Stimulated activated CD8-positive, alpha-beta memory T cell treated with anti-CD3 and anti-CD28 coated beads, Interleukin-4, amount 100 ng/mL, for 4 hours (primary cell): Measurements from ENCODE around the gene TOM1L2.
"Not testable (repeated sequence)": the region's sequence is repeated elsewhere in the genome, so short reads cannot be mapped to it uniquely, and the experiment has no call there.

ENCODE experiments used
- DNase-seq, 2 donors: peaks; one replicate each; pipeline ENCODE4 v3.0.0-alpha.2; 2020; ENCODE audit warnings: low read depth in 2 of 2, low spot score in 1 of 2

Gene TOM1L2

GRCh38 chr17:17995887-17996286, 23.7 kb upstream of the TOM1L2 start:
- not testable (repeated sequence) for DNase-seq

GRCh38 chr17:17994271-17995069, 22.3 kb upstream of the TOM1L2 start:
- no peak for DNase-seq

GRCh38 chr17:17993852-17994251, 21.7 kb upstream of the TOM1L2 start:
- DNase-seq: no peak

DNA sequence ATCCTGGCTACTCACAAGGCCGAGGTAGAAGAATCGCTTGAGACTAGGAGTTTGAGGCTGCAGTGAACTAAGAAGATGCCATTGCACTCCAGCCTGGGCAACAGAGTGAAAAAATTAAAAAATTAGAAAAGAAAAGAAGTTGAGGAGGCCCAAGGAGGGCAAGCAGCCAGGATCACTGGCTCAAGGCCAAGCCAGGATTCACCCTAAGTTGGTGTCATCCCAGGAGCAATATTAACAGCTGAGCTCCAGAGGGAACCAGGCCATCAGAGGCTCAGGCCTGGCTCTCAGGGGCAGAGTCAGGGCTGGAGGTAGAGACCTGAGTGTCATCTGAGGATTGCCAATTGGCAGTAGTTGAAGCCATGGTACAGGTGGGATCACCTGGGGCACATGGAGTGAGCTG, 21.2 kb upstream of the TOM1L2 start:
- no peak for DNase-seq

DNA sequence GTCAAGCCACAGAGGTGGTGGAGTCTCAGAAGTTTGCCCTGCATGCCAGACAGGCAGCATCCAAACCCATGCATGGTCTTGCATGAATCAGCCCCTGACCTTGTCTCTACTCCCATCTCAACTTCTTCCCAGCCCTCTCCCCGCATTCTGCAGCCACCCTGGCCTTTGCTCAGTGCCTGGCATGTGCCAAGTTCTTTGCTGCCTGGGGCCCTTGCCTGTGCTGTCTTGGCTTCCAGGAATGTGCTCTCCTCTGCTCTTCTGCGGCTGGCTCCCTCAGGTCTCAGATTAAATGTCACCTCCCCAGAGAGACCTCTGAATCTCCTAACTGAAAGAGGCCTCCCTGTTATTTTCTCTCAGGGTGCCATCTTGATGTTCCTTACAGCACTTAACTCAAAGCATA, 18.1 kb upstream of the TOM1L2 start:
- no peak for DNase-seq

- DNase-seq: no peak
These were observed 17.4 kb upstream of the TOM1L2 start for GRCh38 chr17:17989618-17990017.

DNA sequence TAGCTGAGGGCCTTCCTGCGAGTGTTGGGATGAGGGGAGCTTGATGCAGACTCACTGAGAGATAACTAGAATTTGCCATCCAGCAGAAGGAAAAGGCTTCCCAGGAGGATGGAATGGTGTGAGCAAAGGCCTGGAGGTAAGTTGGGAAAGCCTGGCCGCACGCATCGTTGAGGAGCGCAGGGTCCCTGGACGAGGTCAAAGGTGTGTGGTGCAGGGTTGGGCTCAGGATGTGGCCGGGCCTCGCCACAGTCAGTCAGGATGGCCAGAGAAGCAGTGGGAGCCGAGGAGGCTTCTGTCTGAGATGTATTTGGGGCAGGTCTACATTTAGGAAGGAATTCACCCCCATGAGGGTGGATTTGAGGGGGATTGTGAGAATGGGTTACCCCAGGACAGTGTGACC, 16.9 kb upstream of the TOM1L2 start:
- no peak for DNase-seq

DNA sequence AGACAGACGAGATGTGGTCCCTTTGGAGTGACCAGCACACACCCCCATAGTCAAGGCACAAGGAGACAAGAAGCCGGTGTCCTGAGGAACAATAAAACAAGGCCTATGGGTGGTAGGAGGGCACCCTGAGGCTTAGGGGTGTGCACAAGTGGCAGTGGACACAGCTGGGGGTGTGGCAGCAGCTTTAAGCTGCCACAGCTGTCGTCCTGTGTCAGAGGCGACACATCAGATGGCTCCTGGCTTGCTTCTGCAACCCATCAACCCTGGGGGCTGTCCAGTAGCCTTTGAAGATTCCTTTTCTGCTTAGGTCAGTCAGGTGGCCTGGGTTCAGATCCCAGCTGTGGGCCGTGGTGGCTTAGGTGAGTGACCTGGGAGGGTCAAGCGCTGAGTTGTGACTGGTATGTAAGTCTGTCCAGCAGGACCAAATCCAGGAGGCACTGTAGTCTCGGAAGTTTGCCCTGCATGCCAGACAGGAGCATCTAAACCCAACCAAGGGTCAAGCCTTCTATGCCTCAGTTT, 16.3 kb upstream of the TOM1L2 start:
- DNase-seq: no peak

DNA sequence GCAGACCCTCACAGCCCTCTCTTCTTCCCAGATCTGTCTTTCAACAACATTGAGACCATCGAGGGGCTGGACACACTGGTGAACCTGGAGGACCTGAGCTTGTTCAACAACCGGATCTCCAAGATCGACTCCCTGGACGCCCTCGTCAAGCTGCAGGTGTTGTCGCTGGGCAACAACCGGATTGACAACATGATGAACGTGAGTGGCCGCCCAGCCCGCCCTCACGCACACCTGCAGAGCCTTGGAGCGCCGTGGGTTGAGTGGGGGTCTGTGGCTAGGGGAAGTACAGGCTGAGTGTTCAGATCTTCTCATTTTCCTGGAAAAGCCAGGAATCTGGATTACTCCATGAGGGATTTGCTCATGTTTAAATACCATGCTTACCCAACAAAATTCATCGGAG, 15.7 kb upstream of the TOM1L2 start:
- no peak for DNase-seq

DNA sequence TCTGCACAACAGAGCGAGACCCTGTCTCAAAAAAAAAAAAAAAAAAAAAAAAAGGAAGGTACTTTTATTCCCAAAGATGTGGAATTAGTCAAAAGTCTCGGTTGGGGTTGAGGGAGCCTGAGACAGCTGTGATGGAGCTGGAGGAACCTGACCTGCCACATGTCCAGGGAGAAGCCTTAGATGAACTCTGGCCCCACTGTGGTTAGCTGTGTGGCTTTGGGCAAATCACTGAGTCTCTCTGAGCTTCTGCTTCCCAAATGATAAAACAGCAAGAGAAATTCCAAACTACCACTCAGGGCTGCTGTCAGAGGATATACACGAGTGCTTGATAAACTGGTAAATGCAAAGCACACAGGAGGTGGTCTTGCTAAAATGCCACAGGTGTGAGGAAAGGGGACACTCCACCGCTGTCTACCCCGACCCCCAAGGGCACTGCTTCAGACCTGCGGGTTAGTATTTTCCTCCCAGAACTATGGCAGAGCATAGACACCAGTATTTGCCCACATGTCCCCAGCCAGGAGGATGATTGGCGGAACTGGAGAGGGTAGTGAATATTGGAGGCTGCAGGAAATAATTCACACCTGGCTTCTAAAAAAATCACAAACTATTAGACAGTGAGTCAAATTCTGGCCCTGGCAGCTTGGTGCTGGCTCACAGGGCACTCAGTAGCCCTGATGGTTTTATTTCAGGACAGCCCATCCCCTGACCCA, 15.1 kb upstream of the TOM1L2 start:
- no peak for DNase-seq

DNA sequence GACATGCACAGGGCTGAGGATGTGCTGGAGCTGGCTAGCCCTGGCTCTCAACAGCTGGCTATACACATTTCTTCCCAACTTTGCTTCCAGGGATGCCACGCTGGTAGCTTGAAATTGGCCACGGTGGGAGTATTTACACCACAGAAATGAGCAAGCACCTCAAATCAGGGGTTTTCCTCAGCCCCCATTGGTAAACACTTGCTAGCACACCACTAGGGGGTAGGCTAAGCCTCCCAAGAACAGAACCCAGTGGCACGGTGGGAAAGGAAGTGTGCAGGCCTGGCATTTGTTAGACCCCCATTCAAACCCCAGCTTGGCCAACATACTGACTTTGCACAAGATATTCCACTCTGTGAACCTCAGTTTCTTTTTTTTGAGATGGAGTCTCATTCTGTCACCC, 13.4 kb upstream of the TOM1L2 start:
- no peak for DNase-seq

DNA sequence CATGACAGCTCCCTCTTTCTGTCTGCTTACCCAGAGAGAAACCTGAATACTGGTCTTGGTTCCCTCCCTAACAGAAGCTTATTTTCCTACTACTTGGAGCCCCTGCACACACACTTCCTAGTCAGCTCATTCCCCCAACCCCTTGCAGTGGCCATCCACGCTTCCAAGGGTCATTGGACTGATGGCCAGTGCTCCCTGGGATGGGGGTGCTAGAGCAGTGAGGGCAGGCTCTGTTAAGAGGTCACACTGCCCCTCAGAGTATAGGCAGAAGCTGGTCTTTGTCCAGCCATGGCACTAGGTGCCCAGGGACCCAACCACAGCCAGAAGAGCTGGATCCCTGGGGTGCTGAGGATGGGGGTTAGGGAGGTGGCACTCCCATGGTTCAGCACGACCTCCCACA, 13.0 kb upstream of the TOM1L2 start:
- no peak for DNase-seq

- no peak for DNase-seq
These were observed 11.6 kb upstream of the TOM1L2 start for GRCh38 chr17:17983776-17984175.

DNA sequence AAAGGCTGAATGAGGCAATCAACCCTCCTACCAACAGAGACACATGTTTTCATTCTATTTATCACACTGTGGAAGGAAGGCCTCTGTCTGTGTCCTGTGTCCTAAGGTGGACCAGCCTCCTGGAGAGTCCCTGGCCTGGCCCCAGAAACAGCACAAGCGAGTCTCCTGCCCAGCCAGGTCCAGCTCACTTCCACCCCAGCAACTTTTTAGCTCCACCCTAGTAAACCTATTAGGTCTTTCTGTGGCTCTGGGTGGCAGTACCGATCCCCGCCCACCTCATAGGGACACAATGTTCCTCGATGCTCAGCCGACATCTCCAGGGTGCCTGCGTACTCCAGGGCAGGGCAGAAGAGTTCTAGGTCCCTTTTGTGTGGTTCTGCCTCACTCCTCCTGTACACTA, 11.2 kb upstream of the TOM1L2 start:
- DNase-seq: no peak

DNA sequence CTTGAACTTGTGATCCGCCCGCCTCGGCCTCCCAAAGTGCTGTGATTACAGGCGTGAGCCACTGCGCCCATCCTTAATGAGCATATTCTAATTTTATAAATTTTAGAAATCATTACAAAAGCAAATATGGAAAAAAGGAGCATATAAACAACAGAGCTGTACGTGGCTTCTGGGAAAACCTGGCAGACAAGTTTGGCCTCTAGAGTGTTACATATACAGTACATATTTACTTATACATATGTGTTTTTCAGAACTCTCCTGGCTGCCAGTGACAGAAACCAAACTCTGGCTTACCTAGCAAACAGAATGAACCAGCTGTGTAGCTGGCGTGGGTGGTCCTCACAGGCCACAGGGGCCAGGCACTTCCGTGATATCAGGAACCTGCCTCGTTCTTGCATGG, 10.6 kb upstream of the TOM1L2 start:
- DNase-seq: no peak

DNA sequence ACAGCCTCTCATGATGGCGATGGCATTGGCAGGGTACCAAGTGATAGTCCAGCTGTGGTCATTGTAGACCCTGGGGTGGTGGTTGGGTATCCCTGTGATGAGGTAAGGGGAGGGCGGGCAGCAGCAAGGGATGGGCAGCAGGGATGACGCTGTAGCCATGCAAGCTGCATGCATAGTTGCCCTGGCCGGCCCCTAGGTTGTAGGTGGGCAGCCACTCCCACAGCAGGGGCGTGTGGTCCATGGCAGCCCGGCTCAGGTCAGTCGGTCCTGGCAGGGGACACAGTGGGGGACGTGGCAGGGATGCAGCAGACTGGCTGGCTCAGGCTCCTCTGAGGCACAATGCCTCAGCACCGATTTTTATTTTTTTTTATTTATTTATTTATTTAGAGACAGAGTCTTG, 9.1 kb upstream of the TOM1L2 start:
- no peak for DNase-seq

DNA sequence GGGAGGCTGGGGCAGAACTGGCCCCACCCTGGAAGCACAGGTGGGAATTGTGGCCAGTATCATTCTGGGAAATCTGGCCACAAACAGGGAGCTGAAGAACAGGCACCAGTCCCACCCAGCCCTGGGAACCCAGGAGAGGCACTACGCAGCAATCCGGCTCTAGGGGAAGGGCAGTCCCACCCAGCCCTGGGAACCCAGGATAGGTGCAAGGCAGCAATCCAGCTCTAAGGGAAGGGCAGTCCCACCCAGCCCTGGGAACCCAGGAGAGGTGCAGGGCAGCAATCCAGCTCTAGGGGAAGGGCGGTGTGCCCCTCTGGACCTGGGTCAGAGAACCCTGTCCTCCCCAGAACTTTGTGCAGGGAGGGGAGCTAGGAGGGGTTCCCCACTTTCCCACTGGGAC, 7.6 kb upstream of the TOM1L2 start:
- no peak for DNase-seq

GRCh38 chr17:17978481-17979424, 6.6 kb upstream of the TOM1L2 start:
- DNase-seq: no peak

GRCh38 chr17:17976931-17977570, 4.9 kb upstream of the TOM1L2 start:
- DNase-seq: no peak

DNA sequence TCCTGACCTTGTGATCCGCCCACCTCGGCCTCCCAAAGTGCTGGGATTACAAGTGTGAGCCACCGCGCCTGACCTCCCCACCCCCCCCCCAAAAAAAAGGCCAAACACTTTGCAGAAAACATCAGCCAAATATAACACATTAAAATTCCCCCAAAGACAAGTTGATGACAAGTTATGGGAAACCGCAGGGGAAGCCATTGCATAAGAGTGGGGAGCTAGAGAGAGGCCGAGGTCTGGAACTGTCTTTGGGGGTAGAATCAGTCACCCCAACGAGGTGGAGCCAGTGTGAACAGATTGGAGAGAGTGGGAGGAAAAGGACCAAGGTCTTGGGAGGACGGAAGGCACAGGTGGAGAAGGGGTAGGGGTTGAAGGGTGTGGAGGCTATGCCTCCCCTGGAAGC, 3.2 kb upstream of the TOM1L2 start:
- DNase-seq: no peak

DNA sequence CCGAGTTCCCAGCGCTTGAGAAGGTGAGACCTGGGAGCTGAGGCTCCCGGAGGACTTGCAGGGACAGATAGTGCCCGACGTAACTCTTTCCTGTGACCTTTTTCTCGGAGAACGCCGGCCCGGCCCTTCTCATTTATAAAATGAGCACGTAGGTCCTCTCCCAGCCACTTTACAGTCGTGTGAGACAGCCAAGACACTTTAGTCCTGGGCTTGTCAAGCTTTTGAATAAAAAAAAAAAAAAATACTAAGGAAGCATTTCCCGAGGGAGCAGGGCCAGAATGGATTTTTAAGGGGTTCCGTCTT, 703 bp upstream of the TOM1L2 start:
- DNase-seq: no peak
